GM23338 (cell line): ENCODE data around the gene ZBTB20. TPM values are rescaled to one million over a fixed set of nuclear protein-coding genes. Genes with fewer than 3 reads are reported as not detected.

Experiments
- ATAC-seq: fragments of 200-7000 bp; cut with Tn5 transposase; 3 replicates; pipeline ENCODE4 v1.9.1; 2020
- DNase-seq: peaks from one replicate; pipeline ENCODE4 v3.0.0-alpha.2; 2015; ENCODE audit warnings: low spot score
- H2AFZ ChIP-seq: fragments of 200-600 bp; sonication (generic); 2 replicates; pipeline ENCODE4 v1.8.0; 2016; ENCODE audit warnings: antibody characterized with exemption, mild to moderate bottlenecking, moderate library complexity
- H3F3A ChIP-seq: fragments of 200-600 bp; sonication (generic); replicated peaks from 2 replicates; pipeline ENCODE4 v1.8.0; 2017; ENCODE audit warnings: antibody characterized with exemption, mixed run types, low read depth
- H3K27ac ChIP-seq: fragments of 200-600 bp; sonication (generic); 2 replicates; pipeline ENCODE4 v1.6.1; 2016; ENCODE audit warnings: low read depth
- H3K27me3 ChIP-seq: fragments of 200-600 bp; sonication (generic); 2 replicates; pipeline ENCODE4 v1.8.0; 2016; ENCODE audit warnings: mild to moderate bottlenecking, mixed run types, moderate library complexity; ENCODE audit not compliant: insufficient read depth
- H3K36me3 ChIP-seq: fragments of 200-600 bp; sonication (generic); 2 replicates; pipeline ENCODE4 v1.8.0; 2016; ENCODE audit warnings: mild to moderate bottlenecking; ENCODE audit not compliant: insufficient read depth
- H3K4me1 ChIP-seq: fragments of 200-600 bp; sonication (generic); 2 replicates; pipeline ENCODE4 v1.8.0; 2016; ENCODE audit warnings: mild to moderate bottlenecking, moderate library complexity; ENCODE audit not compliant: insufficient read depth
- H3K4me2 ChIP-seq: fragments of 200-600 bp; sonication (generic); 2 replicates; pipeline ENCODE4 v1.7.1; 2017; ENCODE audit warnings: mixed run types
- H3K4me3 ChIP-seq: fragments of 200-600 bp; sonication (generic); 2 replicates; pipeline ENCODE4 v1.6.1; 2016; ENCODE audit warnings: mixed run types
- H3K79me2 ChIP-seq: fragments of 200-600 bp; sonication (generic); replicated peaks from 2 replicates; pipeline ENCODE4 v1.8.0; 2017; ENCODE audit warnings: mild to moderate bottlenecking; ENCODE audit not compliant: insufficient read depth
- H3K9me2 ChIP-seq: fragments of 200-600 bp; sonication (generic); 2 replicates; pipeline ENCODE4 v1.8.0; 2017; ENCODE audit not compliant: insufficient read depth
- H4K20me1 ChIP-seq: fragments of 200-600 bp; sonication (generic); replicated peaks from 2 replicates; pipeline ENCODE4 v1.8.0; 2017; ENCODE audit warnings: mild to moderate bottlenecking; ENCODE audit not compliant: insufficient read depth
- H3K27ac Mint-ChIP-seq: 2 replicates; pipeline ENCODE4 v1.8.0; 2020; ENCODE audit warnings: inconsistent platforms, mild to moderate bottlenecking, moderate library complexity, mixed read lengths
- H3K27me3 Mint-ChIP-seq: 3 replicates; pipeline ENCODE4 v1.8.0; 2022; ENCODE audit warnings: low read depth, mild to moderate bottlenecking, moderate library complexity, mixed read lengths, inconsistent platforms; ENCODE audit not compliant: insufficient read depth, poor library complexity
- H3K36me3 Mint-ChIP-seq: 3 replicates; pipeline ENCODE4 v1.8.0; 2021; ENCODE audit warnings: low read depth, mild to moderate bottlenecking, inconsistent platforms, moderate library complexity, mixed read lengths
- H3K4me1 Mint-ChIP-seq: 3 replicates; pipeline ENCODE4 v1.8.0; 2020; ENCODE audit warnings: mild to moderate bottlenecking, inconsistent platforms, mixed read lengths
- H3K4me3 Mint-ChIP-seq: 3 replicates; pipeline ENCODE4 v1.8.0; 2021; ENCODE audit warnings: moderate library complexity, mild to moderate bottlenecking, inconsistent platforms, mixed read lengths
- H3K9me3 Mint-ChIP-seq: 3 replicates; pipeline ENCODE4 v1.8.0; 2020; ENCODE audit warnings: moderate library complexity, mild to moderate bottlenecking, inconsistent platforms, mixed read lengths
- CTCF ChIP-seq, 2 experiments: fragments of 200-600 bp in 1 of 2; sonication (generic) in 1 of 2; conservative IDR thresholded peaks; 2 replicates each; pipeline versions ENCODE4 v1.5.1 to v1.6.1; 2016 to 2017; ENCODE audit warnings: antibody characterized with exemption in 2 of 2, low read depth in 2 of 2, mild to moderate bottlenecking in 2 of 2, moderate library complexity in 1 of 2
- ETS1 ChIP-seq: IDR thresholded peaks from 2 replicates; pipeline ENCODE4 v1.6.1; 2016; ENCODE audit warnings: antibody characterized with exemption
- STAT1 ChIP-seq: IDR thresholded peaks from one replicate; pipeline ENCODE4 v1.6.1; 2016; ENCODE audit warnings: antibody characterized with exemption; ENCODE audit not compliant: unreplicated experiment
- ZNF114 ChIP-seq: fragments of 250-450 bp; sonication (Bioruptor Pico); IDR thresholded peaks from 2 replicates; pipeline ENCODE4 v1.5.0; 2020; ENCODE audit warnings: mild to moderate bottlenecking, moderate library complexity
- ZNF331 ChIP-seq: fragments of 250-450 bp; sonication (Bioruptor Pico); IDR thresholded peaks from 2 replicates; pipeline ENCODE4 v1.5.0; 2020; ENCODE audit warnings: low read depth, mild to moderate bottlenecking, moderate library complexity
- ZNF462 ChIP-seq: fragments of 250-450 bp; sonication (Bioruptor Pico); IDR thresholded peaks from 2 replicates; pipeline ENCODE4 v1.5.0; 2020; ENCODE audit warnings: mild to moderate bottlenecking, moderate library complexity
- polyA plus RNA-seq: library from polyadenylated mRNA; unstranded; fragments of >200 nt; fragmentation: Nextera tagmentation; extraction: Ambion mirVana; gene quantifications from 2 replicates; pipeline ENCODE4 v1.2.1, GENCODE V29; 2016
- total RNA-seq: library from RNA; depleted of rRNA; stranded (reverse); fragments of >200 nt; shearing (Covaris generic); gene quantifications from 2 replicates; pipeline ENCODE4 v1.2.3, GENCODE V29; 2014

The ZBTB20 gene
- total and polyA plus RNA-seq, 2 experiments from 2014 or later, result 2.0 to 3.3 TPM

- no peak for TF ChIP-seq CTCF (conservative IDR thresholded peaks at IDR 0.05; ENCODE audit: low read depth in 2 of 2)
- TF ChIP-seq ZNF462 (CRISPR knock-in tag), result no peak
- TF ChIP-seq ETS1, result no peak
- TF ChIP-seq ZNF331 (CRISPR knock-in tag), result no peak
Observed at GRCh38 chr3:114623420-114624046, 523.6 kb downstream of the ZBTB20 start (continued).

GRCh38 chr3:114622001-114622400 is 525.1 kb downstream of the ZBTB20 start:
- Histone ChIP-seq H3F3A (no peaks in the 10 kb centered on the region), H2AFZ (no peak overlapping the region), H3K27ac (no peak overlapping the region), H3K9me2 (no peaks in the 10 kb centered on the region), H3K4me2 (no peak overlapping the region), H4K20me1 (no peaks in the 10 kb centered on the region), H3K79me2 (no peaks in the 10 kb centered on the region), H3K36me3 (no peaks in the 10 kb centered on the region), H3K4me3 (no peak overlapping the region), H3K4me1 (peaks cover 4% of the 10 kb centered on the region; the same call in 1 of the 2 replicates), H3K27me3 (no peaks in the 10 kb centered on the region)
- ATAC-seq (no peak), DNase-seq (no peak)
- no peaks in the 10 kb centered on the region for H3K36me3 Mint-ChIP-seq
- no peaks in the 10 kb centered on the region for H3K9me3 Mint-ChIP-seq
- no peak overlapping the region for H3K27ac Mint-ChIP-seq
- H3K4me3 Mint-ChIP-seq, result no peak overlapping the region
- peaks cover 1% of the 10 kb centered on the region for H3K27me3 Mint-ChIP-seq
- H3K4me1 Mint-ChIP-seq, result peaks cover 13% of the 10 kb centered on the region
- TF ChIP-seq ZNF114 (CRISPR knock-in tag) (no peak), ZNF331 (CRISPR knock-in tag) (no peak), ETS1 (no peak), STAT1 (no peak)
